GM12891 (cell line): ENCODE measurements around the gene IFNLR1.
A peak's percentile ranks its signal among the peaks of the same experiment; 100 is the strongest.

Source experiments
- DNase-seq: peaks from one replicate; pipeline ENCODE4 v3.0.0; 2011; ENCODE audit warnings: low spot score; ENCODE audit not compliant: insufficient read length
- FAIRE-seq: peaks from 2 replicates; lab custom pipeline; 2011; peaks lifted over from hg19 to GRCh38; lab: Jason Lieb, UNC
- PAX5 ChIP-seq: IDR thresholded peaks from 2 replicates; pipeline ENCODE4 v1.6.1; 2011; ENCODE audit warnings: low read length, moderate library complexity, mild to moderate bottlenecking; ENCODE audit not compliant: insufficient read depth, severe bottlenecking
- POLR2A ChIP-seq: IDR thresholded peaks from 2 replicates; pipeline ENCODE4 v1.6.1; 2011; ENCODE audit warnings: low read depth, low read length, control low read depth
- POLR2AphosphoS5 ChIP-seq: IDR thresholded peaks from 2 replicates; pipeline ENCODE4 v1.6.1; 2011; ENCODE audit warnings: low read depth, low read length, control low read depth
- POU2F2 ChIP-seq: IDR thresholded peaks from 2 replicates; pipeline ENCODE4 v1.6.1; 2011; ENCODE audit warnings: low read depth, mild to moderate bottlenecking, control low read depth, low read length, moderate library complexity
- SPI1 ChIP-seq: IDR thresholded peaks from 2 replicates; pipeline ENCODE4 v1.6.1; 2011; ENCODE audit warnings: low read depth, low read length, control low read depth
- TAF1 ChIP-seq: IDR thresholded peaks from 2 replicates; pipeline ENCODE4 v1.6.1; 2011; ENCODE audit warnings: low read depth, low read length, control low read depth

Gene IFNLR1

DNA sequence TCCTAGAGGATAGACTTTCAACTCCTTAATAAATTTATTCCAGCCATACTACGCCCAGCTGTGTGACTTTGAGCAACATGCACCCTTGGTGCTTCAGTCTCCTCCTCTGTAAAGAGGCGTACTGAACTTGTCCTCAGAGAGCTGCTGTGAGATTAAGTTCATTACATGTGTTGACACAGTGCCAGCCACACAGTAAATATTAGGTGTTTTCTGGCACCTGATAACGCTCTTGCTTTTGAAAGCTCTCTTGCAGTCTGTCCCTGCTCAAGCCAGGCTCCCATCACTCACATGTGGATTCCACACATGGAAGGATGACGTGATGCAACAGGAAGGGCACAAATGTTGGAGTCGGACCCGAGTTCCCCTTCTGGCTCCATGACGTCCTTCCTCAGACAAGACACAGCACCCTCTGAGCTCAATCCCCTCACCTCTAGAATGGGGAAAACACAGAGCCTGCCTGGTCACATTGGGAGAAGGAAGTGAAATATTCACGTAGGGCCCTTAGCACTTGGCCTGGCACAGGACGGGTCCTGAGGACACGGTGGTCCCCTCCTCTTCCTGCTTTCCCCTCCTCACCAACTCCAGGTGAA is 7.7 kb downstream of the IFNLR1 start:
- TF ChIP-seq SPI1 (no peak), POLR2AphosphoS5 (no peak), POU2F2 (no peak), TAF1 (no peak), PAX5 (no peak), POLR2A (no peak)
- DNase-seq (no peak), FAIRE-seq (no peak)

DNA sequence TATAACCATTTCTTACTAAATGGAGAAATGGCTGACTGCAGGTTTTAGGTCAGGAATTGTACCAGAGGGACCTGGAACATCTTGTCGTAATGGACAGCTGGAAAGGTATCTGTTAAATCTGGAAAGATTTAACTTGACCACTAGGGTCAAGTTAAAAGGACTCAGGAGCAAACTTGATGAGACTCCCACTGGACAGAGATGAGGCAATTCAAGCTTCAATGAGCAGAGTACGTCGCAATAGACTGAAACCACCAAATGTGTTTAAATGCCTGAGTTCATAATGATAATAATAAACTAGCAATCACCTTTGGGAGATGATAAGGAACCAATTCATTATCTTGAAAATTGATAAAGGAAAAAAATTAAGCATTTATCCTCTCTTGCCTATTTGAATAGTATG is 8.7 kb downstream of the IFNLR1 start:
- FAIRE-seq (no peak), DNase-seq (no peak)
- TF ChIP-seq PAX5 (no peak), POLR2A (no peak), POU2F2 (no peak), TAF1 (no peak), POLR2AphosphoS5 (no peak)

DNA sequence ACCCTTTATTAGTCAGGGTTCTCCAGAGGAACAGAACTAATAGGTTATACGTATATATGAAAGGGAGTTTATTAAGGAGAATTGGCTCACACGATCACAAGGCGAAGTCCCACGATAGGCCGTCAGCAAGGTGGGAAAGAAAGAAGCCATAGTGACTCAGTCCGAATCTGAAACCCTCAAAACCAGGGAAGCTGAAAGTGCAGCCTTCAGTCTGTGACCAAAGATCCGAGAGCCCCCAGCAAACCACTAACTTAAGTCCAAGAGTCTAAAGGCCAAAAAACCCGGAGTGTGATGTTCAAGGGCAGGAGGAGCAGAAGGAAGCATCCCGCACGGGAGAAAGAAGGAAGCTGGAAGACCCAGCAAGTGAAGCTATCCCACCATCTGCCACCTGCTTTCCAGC is 9.9 kb downstream of the IFNLR1 start:
- TF ChIP-seq POLR2AphosphoS5: no peak
- TF ChIP-seq POU2F2: no peak
- no peak for TF ChIP-seq POLR2A
- no peak for TF ChIP-seq PAX5
- TF ChIP-seq SPI1: no peak
- DNase-seq: no peak
- FAIRE-seq: no peak

DNA sequence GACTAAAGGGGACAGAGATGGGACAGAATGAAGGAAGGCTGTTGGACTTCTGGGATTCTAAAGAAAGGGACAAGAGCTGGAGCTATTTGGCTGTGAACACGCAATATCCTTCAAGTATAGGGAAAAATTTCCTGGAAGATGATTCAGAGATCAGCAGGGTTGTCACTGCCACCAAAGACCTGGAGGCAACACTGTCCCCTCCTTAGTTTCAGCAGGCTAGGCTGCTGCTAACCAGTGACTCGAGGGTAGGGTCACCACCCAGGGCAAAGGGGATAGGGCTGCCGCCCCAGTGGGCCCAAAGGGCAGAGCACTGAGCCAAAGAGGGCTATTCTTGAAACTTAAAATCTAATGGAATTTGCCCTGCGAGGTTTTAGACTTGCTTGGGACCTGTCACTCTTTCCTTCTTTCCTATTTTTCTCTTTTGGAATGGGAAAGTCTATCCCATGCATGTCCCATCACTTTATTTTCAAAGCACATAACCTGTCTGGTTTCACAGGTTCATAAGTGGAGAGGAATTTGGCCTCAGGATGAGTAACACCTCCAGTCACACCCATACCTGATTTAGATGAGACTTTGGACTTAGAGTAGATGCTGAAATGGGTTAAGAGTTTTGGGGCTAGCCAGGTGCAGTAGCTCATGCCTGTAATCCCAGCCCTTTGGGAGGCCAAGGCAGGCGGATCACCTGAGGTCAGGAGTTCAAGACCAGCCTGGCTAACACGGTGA is 11.9 kb downstream of the IFNLR1 start:
- no peak for DNase-seq

DNA sequence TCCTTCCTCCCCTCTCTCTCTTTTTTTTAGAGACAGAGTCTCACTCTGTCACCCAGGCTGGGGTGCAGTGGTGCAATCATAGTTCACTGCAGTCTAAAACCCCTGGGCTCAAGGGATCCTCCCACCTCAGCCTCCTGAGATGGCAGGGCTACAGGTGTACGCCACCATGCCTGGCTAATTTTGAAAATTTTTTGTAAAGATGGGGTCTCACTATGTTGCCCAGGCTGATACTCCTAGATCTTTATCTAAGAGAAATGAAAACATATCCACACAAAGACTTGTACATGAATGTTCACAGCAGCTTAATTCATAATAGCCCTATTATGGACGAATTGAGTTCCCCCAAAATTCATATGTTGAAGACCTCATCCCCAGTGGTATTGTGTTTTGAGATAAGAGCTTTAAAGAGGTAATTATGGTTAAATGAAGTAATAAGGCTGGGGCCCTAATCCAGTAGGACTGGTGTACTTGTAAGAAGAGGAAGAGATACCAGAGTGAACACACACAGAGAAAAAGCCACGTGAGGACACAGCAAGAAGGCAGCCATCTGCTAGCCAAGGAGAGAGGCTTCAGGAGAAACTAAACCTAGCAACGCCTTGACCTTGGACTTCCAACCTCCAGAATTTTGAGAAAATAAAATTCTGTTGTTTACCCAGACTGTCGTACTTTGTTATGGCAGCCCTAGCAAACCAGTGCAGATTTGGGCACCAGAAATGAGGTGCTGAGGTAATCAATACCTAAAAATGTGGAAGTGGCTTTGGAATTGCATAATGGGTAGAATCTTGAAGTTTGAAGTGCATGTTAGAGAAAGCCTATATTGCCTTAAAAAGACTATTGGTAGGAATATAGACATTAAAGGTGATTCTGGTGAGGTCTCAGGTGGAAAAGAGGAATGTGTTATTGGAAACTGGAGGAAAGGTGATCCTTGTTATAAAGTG is 13.2 kb downstream of the IFNLR1 start:
- DNase-seq (no peak), FAIRE-seq (no peak)
- TF ChIP-seq POLR2AphosphoS5 (no peak), POLR2A (no peak), SPI1 (0 out of 2 replicates have a peak, but pooled peaks have one; percentile 11)

More for the DNA sequence above, 11.9 kb downstream of the IFNLR1 start:
- FAIRE-seq: peak; percentile 5
- TF ChIP-seq TAF1 (no peak), PAX5 (no peak), SPI1 (no peak), POLR2AphosphoS5 (no peak), POLR2A (no peak), POU2F2 (no peak)

DNA sequence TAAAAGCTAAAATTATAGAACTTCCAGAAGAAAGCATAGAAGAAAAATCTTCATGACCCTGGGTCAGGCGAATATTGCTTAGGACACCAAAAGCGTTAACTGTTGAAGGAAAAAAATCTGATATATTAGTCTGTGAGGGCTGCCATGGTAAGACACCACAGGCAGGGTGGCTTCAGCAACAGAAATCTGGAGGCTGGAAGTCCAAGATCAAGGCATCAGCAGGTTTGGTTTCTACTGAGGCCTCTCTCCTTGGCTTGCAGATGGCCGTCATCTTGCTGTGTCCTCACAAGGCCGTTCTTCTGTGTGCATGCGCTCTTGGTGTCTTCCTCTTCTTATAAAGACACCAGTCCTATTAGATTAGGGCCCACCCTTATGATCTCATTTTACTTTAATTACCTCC is 14.5 kb downstream of the IFNLR1 start:
- FAIRE-seq: no peak
- TF ChIP-seq PAX5: no peak
- TF ChIP-seq POU2F2: no peak
- TF ChIP-seq TAF1: no peak
- TF ChIP-seq POLR2A: no peak
- TF ChIP-seq POLR2AphosphoS5: no peak
- TF ChIP-seq SPI1: no peak
- DNase-seq: no peak

DNA sequence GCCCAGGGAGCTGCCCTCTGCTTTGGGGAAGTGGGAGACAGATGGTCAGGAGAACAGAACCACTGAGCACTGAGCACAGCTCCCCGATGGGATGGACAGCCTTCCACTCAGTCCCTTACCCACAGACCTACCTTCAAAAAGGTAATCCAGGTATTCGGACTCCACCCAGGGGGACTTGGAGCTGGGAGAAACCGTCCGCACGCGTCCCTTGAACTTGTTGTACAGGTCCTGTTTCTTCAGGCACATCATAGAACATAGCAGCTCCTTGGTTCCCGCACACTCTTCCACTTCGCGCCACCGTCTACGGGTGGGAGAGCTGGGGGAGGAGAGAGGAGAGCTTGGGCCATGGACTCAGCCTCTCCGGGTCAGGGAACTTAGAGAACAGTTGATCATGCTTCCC is 17.8 kb downstream of the IFNLR1 start:
- TF ChIP-seq SPI1 (no peak), POLR2A (no peak), POLR2AphosphoS5 (no peak), POU2F2 (no peak), PAX5 (no peak), TAF1 (no peak)
- no peak for DNase-seq
- no peak for FAIRE-seq

DNA sequence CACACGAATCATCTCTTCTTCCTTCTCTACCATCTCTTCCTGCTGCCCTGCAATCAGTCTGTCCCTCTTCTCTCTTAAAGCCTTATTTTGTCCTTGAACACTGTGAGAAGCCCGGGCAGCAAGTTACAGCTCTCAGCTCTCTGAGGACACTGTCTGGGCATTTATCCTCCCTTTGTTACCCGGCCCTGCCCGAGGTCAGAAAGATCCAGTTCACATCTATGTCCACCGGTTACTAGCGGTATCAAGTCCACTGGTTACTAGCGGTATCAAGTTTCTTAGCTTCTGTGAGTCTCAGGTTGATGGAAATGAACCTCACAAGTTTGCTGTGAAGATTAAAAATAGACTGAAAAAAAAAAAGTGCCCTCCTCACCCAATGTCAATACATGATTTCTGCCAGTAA is 18.8 kb downstream of the IFNLR1 start:
- FAIRE-seq: no peak
- TF ChIP-seq SPI1 (no peak), PAX5 (no peak), POLR2A (no peak), POU2F2 (no peak), TAF1 (no peak), POLR2AphosphoS5 (no peak)
- DNase-seq: no peak

DNA sequence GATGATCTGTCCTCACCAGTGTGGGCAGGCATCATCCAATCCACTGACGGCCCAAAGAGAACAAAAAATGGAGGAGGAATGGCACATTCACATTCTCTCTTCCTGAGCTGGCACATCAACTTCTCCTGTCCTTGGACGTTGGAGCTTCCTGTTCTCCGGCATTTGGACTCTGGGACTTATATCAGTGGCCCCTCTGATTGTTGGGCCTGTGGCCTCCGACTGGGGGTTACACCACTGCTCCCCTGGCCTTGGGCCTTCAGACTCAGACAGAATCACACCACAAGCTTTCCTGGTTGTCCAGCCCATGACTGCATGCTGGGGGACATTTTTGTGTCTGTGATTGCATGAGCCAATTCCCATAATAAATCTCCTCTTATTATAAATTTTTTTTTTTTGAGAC is 20.1 kb downstream of the IFNLR1 start:
- DNase-seq (no peak), FAIRE-seq (no peak)
- TF ChIP-seq SPI1: no peak
- TF ChIP-seq PAX5: no peak
- TF ChIP-seq POU2F2: no peak
- TF ChIP-seq TAF1: no peak
- TF ChIP-seq POLR2AphosphoS5: no peak
- TF ChIP-seq POLR2A: no peak
